HuH-7 (cell line): ENCODE measurements around the gene CLTC.
A peak's percentile ranks its signal among the peaks of the same experiment; 100 is the strongest.

ENCODE experiments used
- DNase-seq: peaks from one replicate; pipeline ENCODE4 v3.0.0; 2011; ENCODE audit warnings: low spot score

Gene CLTC

DNA sequence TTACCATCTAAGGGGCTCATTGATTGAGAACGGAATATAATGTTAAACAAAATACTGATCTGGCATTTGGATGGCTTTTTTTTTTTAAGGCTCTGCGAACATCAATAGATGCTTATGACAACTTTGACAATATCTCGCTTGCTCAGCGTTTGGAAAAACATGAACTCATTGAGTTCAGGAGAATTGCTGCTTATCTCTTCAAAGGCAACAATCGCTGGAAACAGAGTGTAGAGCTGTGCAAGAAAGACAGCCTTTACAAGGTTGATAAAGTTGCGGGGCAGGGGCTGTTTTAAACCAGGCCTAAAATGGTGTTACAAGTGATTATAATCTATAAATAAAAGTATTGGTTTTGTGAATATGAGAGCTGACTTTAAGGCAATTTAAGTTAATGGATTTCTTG, 65.3 kb downstream of the CLTC start:
- no peak for DNase-seq

DNA sequence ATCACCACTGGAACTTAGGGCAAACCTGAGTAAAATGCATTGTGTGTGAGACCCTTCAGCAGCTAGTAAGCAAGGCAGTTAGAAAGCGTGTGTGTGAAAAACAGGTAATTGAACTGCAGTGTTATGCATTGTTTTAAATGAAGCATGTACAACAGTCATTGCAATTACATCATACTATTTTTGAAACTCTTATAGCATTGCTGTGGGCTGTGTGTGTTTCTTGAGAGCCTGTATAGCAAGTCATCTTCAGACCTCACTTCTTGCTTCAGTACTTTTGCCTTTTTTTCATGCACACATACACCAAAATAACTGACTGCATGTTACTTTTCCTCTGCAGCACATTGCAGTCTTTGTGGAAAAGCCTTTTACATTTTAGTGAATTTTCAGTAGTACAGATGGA, 68.3 kb downstream of the CLTC start:
- DNase-seq, result no peak

DNA sequence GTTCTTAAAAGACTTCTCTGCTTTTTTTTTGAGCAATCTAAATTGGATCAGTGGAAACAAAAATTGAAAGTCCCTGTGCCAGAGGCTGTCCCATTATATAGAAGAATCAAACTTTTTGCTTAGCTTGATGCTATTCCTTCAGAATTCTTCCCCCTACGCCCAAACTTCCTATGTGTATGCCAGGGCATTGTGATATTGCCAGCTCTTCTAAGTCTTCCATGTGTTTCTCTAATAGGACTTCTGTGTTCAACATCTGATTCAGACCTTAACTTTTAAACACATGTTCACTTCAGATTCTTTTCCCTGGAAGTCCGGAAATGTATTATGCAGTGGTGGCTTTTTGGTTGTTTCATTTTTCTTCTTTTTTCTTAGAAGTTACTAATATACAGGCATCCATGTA, 68.8 kb downstream of the CLTC start:
- no peak for DNase-seq

DNA sequence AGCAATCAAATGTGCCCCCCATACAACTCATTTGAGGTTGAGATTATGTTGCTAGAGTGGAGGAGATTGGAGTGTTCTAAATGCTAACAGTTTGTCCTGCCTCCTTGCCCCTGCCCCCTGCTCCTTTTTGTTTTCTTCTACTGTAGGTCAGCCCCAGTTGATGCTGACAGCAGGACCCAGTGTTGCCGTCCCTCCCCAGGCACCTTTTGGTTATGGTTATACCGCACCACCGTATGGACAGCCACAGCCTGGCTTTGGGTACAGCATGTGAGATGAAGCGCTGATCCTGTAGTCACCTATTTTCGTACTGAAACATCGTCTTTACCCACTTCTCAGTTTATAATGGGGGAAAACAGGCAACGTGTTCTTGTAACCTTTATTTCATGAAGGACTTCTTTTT, 73.9 kb downstream of the CLTC start:
- DNase-seq, result no peak

DNA sequence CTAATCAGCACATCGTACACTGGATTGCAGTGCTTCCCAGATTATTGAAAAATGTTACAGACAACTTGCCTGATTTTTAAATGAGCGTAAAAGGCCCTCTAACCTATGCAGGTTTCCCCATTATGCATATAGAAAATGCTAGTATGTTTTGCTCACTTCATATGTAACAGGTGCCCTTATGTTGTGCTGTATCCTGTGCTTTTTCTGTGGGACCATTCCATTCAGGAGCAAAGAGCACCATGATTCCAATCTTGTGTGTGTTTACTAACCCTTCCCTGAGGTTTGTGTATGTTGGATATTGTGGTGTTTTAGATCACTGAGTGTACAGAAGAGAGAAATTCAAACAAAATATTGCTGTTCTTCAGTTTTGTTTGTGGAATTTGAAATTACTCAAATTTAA, 74.6 kb downstream of the CLTC start:
- DNase-seq, result no peak

DNA sequence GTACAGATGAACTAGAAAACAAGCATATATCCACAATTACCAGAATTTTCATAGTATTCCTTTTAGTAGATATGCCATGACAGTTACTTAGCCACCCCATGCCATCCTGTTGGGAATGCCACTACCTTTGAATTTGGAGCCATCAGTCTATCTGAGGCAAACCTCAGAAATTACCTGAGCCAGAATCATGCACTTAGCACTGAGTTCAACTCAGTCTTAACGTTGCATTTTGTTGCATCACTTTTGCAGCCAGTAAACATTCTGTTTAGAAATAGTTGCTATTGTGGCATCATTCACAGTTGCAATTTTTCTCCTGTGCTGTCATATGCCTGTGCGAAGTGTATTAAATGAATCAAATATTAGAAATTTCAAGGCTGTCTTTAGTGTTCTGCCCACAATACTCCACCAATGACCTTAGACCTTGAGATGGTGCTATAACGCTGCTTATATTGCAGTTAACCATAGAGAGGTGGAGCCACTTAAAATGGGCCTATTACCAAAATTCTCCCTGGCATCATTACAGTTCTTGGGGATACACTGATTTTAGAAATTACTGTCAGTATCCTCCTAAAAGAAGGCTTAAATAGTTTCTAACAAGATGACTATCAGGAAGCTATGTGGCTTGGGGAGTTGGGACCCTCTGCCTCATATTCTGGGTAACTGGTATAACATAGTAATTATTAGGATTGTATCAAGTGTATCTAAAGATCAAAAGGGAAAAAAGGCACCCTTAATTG, 76.4 kb downstream of the CLTC start:
- DNase-seq, result no peak

DNA sequence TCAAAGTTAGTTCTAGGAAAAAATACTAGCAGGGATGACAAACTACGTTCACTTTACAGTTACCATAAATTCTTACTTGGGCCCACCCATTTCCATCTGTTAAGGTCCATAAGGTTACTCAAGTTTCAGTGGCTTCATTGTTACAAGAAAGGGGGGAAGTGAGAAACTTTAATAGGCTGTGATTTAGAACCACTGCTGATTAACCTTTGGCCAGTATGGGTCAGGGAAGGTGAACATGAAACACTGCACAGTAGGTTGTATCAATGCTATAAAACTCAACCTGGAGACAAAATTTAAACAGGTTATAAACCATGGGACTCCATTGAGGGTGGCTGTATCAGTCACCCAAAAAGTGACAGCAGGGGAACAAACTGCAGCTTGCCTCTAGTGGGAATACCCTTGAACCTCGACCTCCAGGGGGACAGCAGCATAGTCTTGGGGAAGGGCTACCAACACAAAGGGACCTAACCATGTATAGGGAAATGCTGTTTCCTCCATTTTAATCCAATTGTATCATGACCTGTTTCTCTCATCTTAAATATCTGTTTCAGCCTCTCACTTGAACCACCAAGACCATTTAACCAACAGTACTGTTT, 77.1 kb downstream of the CLTC start:
- no peak for DNase-seq

DNA sequence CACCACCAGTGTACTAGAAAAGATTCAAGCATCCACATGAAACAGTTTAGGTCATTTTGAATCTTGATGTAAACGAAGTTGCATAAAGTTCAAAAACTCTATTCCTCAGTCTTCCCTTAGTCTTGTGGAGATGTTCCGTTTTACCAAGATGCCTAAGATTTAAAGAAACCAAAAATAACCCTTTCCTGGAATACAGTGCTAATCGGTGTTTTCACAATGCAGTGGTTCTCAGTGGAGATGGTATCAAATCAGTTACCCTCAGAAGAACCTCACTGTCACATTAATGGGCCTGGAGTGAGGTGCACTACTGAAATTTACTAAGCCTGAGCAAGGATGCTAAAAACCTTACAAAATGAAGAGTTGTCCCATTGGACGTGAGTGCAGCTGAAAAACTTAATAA, 78.4 kb downstream of the CLTC start:
- no peak for DNase-seq

DNA sequence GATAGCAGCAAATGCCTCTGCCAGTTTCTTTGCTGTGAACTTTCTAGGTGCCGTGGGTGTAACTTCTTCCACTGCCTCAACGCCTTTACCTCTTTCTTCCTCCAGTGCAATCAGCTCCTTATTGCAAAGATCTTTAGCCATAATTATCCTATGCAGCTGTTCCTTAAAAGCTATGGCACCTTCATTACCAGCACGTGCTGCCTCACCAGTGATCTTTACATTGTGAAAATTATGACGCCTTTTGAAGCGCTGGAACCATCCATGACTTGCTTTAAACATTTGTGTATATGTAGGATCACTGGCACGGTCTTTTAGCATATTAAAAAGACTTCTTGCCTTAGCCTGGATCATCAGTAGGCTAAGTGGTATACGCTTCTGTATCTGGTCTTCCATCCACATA, 79.5 kb downstream of the CLTC start:
- DNase-seq, result no peak

DNA sequence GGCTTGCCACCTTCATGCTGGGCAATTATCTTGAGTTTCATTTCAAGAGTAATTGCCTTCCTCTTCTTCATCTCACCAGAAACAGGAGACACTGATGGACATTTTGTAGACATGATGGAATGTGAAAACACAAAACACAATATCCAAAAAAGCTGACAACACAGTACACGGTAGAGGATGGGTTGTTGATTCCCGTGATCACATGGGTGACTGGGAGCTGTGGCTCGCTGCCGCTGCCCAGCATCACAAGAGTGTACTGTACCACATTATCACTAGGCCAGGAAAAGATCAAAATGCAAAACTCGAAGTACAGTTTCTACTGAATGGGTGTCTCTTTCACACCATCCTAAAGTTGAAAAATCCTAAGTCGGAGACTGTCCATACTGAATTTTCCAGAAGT, 80.1 kb downstream of the CLTC start:
- no peak for DNase-seq

DNA sequence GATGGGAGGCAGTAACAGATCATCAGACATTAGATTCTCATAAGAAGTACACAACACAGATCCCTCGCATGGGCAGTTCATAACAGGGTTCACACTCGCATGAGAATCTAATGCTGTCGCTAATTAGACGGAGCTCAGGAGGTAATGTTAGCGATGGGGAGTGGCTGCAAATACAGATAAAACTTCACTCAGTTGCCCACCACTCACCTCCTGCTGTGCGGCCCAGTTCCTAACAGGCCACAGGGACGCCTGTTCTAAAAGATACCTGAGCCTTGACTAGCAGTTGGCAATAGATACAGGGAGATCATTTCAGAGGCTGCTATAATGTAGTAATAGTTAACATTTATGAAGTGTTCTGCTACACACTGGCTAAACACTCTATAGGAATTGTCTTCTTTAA, 82.6 kb downstream of the CLTC start:
- no peak for DNase-seq

DNA sequence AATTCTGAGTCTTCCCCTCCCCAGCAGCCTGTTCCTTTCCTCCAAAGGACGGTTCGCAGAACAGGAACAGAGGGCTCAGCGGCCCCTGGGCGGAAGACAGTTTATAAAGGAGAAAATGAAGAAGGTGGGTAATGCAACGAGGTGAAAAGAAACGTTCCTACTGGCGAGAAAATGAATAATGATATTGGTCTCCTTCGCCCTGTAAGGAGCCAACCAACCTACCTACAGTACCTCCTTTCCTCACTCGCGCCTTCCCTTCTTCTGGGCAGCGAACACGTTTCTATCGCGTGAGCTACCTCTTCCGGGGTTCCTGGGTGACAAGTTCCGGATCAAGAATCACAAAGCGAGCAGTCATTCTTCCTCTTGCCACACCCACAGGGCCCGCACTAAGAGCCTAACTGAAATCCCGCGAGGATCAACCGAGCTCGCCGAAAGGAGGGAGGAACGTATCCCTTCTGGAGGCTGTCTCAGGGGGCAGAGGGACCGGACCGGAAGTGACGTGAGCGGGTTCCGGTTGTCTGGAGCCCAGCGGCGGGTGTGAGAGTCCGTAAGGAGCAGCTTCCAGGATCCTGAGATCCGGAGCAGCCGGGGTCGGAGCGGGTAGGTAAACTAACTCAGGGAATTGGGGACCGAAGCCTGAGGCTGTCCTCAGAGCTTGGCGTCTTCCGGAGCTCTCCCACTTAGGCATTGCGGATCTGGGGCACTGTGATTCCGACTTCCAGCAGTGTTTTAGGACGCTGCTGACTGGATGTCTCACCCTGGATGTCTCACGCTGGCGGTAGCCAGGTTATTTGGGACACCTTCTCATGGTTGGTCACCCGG, 87.7 kb downstream of the CLTC start, which contains the start of the genes PTRH2 and VMP1:
TSS of gene PTRH2 (minus strand) at position 282 of the 822 bp plus-strand sequence. CDS start 9,452 bp downstream, outside the sequence.
TSS of gene VMP1 (plus strand) at position 506 of the 822 bp plus-strand sequence. CDS start 23,793 bp downstream, outside the sequence.
- DNase-seq, result peak; percentile 86

DNA sequence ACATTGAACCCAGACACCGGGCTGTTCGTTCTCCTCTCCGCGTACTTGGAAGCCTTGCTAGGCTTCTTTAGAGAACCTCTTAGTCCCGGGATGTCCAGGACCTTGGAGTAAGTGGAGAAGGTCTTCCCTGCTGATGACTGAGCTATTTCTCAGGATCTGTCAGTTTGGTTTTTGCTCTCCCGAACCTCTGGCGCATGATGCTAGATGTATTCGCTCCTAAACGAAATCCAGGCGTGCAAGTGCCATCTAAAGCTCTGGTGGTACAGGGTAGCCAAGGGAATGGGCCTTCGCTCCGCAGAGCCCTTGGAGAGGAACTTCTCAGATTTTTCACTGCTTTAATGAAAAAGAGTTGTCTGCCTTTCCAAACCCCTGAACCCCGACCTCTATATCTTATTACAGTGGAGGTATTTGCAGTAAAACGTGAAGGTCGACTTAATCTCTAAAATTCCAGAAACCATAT, 88.3 kb downstream of the CLTC start:
- DNase-seq, result no peak

DNA sequence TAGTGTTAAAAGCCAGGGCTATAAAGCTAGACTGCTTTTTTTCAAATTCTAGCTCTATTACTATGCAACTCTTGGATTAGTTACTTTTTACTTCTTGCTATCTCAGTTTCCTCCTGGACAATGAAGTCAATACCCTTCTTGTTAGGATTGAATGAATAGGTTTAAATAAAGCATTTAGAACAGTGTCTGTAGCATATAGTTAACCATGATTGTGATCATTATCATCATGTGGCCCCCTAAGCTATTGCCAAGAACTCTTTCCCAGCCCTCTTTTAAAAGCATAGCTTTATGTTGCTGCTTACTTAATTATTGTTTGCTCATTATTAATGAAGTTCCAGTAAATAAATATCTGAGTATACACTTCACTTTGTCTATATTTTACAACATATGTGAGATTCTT, 92.2 kb downstream of the CLTC start:
- no peak for DNase-seq

DNA sequence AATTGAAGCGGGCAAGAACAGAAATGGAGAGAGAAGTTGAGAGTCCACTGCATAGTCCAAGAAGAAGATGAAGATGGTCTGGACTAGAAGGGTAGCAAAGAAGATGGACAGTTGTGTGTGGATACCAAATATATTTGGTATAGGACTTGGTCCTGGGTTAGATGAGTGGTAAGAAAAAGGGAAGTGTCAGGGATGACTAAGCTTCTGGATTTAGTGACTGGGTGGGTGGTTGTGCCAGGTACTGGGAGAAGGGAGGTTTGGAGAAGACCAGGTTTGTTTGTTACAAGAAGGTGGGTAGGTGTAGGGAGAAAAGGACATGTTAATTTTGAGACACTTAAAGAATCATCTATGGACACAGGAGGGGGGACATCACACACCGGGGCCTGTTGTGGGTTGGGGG, 93.2 kb downstream of the CLTC start:
- no peak for DNase-seq

DNA sequence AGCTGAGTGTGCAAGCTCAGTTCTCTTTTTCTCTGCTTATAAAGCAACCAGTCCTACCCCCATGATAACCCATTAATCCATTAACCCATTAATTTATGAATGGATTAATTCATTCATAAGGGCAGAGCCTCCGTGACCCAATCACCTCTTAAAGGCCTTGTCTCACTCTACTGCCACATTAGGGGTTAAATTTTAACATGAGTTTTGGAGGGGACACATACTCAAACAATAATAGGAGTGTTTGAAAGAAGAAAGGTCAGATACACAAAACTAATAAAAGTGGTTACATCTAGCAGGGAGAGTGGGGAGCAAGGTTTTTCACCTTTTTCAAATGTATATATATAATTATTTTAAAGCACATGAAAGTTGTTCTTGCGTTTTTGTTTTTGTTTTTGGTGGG, 94.6 kb downstream of the CLTC start:
- DNase-seq, result no peak

DNA sequence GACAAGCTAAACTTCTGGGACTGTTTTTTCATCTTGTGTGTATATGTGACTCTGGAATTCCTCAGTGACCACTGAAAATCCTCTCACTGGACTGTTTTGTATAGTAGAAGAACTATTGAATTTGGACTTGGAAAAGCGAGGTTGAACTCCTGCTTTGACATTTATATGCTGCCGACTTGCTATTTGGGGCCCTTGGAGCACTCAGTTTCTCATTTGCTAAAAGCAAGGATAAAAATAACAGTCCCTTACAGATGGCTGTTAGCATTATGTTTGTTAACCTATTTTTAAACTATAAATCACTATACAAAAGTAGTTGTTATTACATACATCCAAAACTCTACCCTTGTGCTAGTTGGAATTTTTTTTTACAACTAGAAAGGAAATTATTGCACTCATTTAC, 96.7 kb downstream of the CLTC start:
- DNase-seq, result no peak

DNA sequence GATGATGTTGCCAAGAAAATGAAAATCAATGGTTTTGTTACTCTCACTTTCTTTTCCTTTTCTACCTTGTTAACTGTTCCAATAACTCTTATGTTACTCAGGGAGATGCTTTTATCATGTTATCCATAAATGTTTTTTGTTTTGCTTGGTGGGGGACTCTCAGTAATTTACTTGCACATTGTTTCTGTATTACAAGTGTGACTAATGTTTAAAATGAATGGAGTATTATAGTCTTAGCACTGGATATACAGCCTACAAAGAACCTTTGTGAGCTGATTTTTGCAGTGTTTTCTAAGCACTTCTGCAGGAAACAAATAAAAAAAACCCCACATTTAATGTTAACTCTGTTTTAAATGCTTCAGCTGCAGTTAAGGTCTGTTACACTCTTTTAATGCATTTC, 99.8 kb downstream of the CLTC start:
- DNase-seq, result no peak

DNA sequence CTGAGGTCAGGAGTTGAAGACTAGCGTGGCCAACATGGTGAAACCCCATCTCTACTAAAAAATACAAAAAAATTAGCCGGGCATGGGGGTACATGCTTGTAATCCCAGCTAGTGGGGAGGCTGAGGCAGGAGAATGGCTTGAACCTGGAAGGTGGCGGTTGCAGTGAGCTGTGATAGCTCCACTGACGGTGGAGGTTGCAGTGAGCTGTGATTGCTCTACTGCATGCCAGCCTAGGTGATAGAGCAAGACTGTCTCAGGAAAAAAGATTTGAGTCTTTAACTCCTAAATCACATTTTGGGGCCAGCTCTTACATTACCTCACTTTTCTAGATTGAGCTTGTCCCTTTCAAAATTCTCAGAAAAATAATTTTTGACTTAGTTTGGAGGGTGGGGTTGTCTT, 102.9 kb downstream of the CLTC start:
- DNase-seq, result no peak

DNA sequence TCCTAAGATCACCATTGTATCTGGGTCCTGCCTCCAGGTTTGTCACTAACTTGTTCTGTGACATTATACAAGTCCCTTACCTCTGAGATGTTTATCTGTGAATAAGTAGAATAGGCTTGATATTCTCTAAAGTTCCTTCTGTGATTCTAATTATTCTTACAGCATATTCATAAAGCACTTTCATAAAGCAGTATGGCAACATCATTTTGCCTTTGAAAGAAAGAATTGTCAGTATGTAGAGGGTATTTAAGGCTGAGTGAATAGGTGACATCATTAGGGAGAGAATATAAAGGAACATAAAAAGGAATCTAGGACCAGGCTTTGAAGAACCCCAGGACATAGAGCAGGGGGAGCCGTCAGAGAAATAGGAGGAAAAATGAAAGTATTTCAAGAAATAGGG, 103.3 kb downstream of the CLTC start:
- DNase-seq, result no peak

DNA sequence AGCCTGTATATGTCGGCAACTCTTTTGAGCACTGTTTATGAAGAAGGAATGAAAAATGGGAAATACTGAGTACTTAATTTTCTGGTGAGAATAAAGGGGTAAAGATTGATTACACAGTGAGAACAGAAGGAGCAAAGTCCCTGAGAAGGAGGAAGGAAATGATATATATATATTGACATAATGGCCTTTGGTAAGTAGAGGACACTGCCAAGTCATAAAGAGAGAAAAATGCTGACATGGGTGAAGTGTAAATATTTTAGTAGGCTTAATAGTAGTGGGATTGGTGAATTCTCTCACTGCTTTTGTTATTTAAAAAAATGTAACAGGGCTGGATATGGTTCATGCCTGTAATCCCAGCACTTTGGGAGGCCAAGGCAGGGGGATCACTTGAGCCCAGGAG, 103.9 kb downstream of the CLTC start:
- no peak for DNase-seq

DNA sequence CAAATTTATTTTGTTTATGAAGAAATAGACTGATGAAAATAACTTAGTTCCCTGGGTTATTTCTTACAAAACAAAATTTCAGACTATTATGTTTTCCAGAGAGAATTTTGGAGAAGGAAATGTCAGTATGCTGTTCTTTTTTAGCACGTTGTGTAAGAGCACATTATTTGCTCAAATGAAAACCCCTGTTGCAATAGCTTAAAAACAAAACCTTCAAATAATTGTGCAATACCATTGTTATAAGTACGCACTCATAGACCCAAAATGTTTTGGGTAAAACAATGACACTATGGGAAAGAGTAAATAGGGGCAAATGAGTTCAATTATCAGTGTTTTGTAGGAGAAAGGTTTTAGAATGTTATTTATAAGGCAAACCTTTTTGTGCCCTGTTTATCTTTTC, 106.0 kb downstream of the CLTC start:
- no peak for DNase-seq
